Measurements from ENCODE around the gene ZNF627. TPM values are rescaled to one million over a fixed set of nuclear protein-coding genes. Genes with fewer than 3 reads are reported as not detected.

Gene ZNF627
- 10 to 100 TPM; 11.6 to 14.5 (median 12.9) TPM for total RNA-seq
- 1 to 10 TPM; 4.5 to 8.6 (median 8.1) TPM for polyA plus RNA-seq
- long read RNA-seq, donor 1, transcript ZNF627-201 (4 exons, 2,840 nt): major isoform, 8 of 8 reads
- long read RNA-seq, donor 1, partial matches to known transcripts: 0 of 8 reads
- long read RNA-seq, donor 1, other reads (novel, unspliced or antisense): 0 of 8 reads
- long read RNA-seq, donor 2, partial matches to known transcripts: 0 of 3 reads
- long read RNA-seq, donor 2, other reads (novel, unspliced or antisense): 0 of 3 reads

DNA sequence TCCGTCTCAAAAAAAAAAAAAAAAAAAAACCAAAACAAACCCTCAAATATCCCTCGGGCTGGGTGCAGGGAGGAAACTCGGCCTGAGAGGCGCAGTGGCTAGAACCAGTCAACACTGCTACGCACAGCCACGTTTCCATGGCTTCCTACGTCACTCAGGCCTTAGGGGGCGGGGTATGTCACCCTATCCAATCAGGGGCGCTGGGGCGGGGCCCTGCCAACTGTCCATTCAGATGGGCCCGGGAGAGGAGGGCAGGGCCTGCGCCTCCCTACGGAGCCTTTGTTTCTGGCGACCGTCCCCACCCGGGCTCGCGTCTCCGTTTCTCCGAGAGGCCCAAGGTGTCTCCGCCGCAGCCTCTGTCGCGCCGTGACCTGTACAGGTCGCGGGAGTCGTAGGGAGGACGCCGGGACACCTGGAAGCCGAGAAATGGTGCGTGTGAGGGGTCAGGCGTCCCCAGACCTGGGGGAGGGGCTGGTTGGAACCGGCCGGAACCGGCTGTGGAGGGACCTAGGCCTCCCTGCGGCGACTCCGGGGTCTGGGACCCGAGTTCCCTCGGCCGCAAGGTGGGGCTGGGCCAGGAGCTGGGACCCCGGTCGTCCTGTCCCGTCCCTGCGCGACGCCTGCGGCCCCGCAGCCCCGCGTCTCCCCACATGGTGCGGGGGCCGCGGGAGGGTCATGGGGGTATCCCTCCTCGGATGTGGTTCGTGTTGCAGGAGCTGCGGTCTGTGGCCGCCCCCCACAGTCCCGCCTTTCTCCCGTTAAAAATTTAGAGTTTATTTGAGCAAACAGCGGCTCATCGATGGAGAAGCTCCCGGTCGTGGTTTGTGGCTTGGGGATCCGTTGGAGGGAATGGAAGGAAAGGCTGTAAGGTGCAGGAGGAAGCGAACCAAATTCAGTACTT lies at the start of gene ZNF627:
Gene ZNF627, plus strand, starts transcription at position 282 of the 901 bp plus-strand sequence. Its CDS starts 145 bp downstream, at position 427.
- no peaks in the 10 kb centered on the region for H3K36me3 ChIP-seq
- no peaks in the 10 kb centered on the region for H3K27me3 ChIP-seq (replicated peaks in 1 of 7)
- H3K4me3 ChIP-seq: peak within 1 kb of the TSS; percentile 65 to 92 (median 82)
- peak within 1 kb of the TSS; percentile 77 to 95 (median 90) for H3K27ac ChIP-seq
- DNase-seq: peak; percentile 98
- peak; percentile 98 to 99 (median 98) for TF ChIP-seq POLR2AphosphoS5 (IDR thresholded peaks at IDR 0.05)
- TF ChIP-seq, protein P1, sequence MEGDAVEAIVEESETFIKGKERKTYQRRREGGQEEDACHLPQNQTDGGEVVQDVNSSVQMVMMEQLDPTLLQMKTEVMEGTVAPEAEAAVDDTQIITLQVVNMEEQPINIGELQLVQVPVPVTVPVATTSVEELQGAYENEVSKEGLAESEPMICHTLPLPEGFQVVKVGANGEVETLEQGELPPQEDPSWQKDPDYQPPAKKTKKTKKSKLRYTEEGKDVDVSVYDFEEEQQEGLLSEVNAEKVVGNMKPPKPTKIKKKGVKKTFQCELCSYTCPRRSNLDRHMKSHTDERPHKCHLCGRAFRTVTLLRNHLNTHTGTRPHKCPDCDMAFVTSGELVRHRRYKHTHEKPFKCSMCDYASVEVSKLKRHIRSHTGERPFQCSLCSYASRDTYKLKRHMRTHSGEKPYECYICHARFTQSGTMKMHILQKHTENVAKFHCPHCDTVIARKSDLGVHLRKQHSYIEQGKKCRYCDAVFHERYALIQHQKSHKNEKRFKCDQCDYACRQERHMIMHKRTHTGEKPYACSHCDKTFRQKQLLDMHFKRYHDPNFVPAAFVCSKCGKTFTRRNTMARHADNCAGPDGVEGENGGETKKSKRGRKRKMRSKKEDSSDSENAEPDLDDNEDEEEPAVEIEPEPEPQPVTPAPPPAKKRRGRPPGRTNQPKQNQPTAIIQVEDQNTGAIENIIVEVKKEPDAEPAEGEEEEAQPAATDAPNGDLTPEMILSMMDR (IDR thresholded peaks at IDR 0.05 in 8 of 11, conservative IDR thresholded peaks at IDR 0.05 in 3 of 11): peak in 10 of 11 experiments; percentile 33 to 80 (median 60)
- peak; percentile 65 to 91 (median 78) for TF ChIP-seq POLR2A (IDR thresholded peaks at IDR 0.05)
- H3K4me1 ChIP-seq: peaks cover 9 to 48% (median 18%) of the 10 kb centered on the region in 6 donors
- no peaks in the 10 kb centered on the region for H3K9me3 ChIP-seq
- WGBS, 5 donors: 0 to 1% (median 1%) methylated on average over 35 to 67 of the region's 67 CpGs
- intact Hi-C loops (cut with DNase I; ENCODE audit: low total_unique reads): no loop called here

DNA sequence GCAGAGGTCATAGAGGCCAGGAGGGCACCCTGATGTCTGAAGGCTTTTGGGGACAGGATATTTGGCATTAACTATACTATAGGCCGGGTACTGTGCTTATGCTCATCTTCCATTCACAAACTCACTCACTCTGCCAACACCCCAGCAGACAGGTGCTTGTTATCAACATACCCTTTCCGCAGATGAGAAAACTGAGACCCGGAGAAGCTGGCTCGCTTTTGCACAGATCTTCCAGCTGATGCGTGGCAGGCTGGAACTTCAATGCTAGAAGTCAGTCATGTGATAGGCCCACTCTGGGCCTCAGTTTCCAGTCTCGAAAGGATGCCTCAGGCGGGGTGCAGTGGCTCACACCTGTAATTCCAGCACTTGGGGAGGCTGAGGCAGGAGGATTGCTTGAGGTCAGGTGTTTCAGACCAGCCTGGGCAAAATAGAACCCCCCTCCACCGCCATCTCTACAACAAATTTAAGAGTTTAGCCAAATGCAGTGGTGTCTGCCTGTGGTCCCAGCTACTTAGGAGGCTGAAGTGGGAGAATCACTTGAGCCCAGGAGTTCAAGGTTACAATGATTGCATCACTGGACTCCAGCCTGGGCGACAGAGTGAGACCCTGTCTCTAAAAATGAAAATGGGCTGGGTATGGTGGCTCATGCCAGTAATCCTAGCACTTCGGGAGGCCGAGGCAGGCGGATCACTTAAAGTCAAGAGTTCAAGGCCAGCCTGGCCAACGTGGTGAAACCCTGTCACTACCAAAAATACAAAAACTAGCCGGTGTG lies 49.2 kb upstream of the ZNF627 start:
- intact Hi-C loops (cut with DNase I; ENCODE audit: low total_unique reads): no loop called here
- no peak for TF ChIP-seq POLR2A (IDR thresholded peaks at IDR 0.05)

DNA sequence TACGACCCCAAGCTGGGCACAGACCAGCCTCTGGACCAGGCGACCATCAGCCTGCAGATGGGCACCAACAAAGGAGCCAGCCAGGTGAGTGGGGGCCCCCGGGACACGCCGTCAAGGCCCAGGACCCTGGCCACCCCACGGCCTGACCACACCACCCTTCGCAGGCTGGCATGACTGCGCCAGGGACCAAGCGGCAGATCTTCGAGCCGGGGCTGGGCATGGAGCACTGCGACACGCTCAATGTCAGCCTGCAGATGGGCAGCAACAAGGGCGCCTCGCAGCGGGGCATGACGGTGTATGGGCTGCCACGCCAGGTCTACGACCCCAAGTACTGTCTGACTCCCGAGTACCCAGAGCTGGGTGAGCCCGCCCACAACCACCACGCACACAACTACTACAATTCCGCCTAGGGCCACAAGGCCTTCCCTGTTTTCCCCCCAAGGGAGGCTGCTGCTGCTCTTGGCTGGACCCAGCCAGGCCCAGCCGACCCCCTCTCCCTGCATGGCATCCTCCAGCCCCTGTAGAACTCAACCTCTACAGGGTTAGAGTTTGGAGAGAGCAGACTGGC lies 47.8 kb upstream of the ZNF627 start:
- Histone ChIP-seq H3K36me3 (peaks cover 0 to 34% (median 21%) of the 10 kb centered on the region in 6 donors), H3K27ac (no peak overlapping the region), H3K4me3 (no peak overlapping the region), H3K27me3 (replicated peaks in 1 of 7) (no peaks in the 10 kb centered on the region), H3K9me3 (no peaks in the 10 kb centered on the region), H3K4me1 (peaks cover 0 to 24% (median 6%) of the 10 kb centered on the region in 6 donors)
- WGBS, 5 donors: 89 to 95% (median 92%) methylated on average over 16 to 24 of the region's 24 CpGs
- DNase-seq: no peak
- TF ChIP-seq POLR2AphosphoS5 (IDR thresholded peaks at IDR 0.05): peak in 1 of 3 donors; percentile 14
- TF ChIP-seq POLR2A (IDR thresholded peaks at IDR 0.05): no peak
- intact Hi-C loops (cut with DNase I; ENCODE audit: low total_unique reads): no loop called here

More for the DNA sequence above, 49.2 kb upstream of the ZNF627 start:
- WGBS, 5 donors: 89 to 93% (median 90%) methylated on average over 14 of the region's 14 CpGs
- no peak overlapping the region for H3K4me3 ChIP-seq
- no peaks in the 10 kb centered on the region for H3K9me3 ChIP-seq
- H3K27ac ChIP-seq: no peak overlapping the region
- no peak for DNase-seq
- H3K4me1 ChIP-seq: peaks cover 0 to 13% (median 0%) of the 10 kb centered on the region in 6 donors
- H3K36me3 ChIP-seq: peaks cover 0 to 21% (median 9%) of the 10 kb centered on the region in 6 donors
- H3K27me3 ChIP-seq (replicated peaks in 1 of 7): peaks cover 0 to 4% (median 0%) of the 10 kb centered on the region in 7 donors

DNA sequence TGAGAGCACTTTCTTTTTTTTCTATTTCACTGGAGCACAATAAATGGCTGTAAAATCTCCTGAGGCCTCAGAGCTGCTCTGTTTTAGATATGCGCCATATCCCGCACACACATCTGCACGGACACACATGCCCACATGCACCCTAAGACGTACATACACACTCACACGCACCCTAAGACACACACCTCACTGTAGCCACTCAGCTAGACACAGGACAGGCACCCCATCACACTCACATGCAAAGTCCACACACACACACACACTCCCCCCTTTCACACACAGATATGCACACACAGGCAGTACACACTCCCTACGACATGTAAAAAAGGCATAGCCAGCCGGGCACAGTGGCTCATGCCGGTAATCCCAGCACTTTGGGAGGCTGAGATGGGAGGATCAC lies 47.0 kb upstream of the ZNF627 start:
- 91 to 96% (median 92%) methylated on average over 8 of the region's 8 CpGs for WGBS, 5 donors
- H3K27ac ChIP-seq: no peak overlapping the region
- peaks cover 0 to 42% (median 26%) of the 10 kb centered on the region in 6 donors for H3K36me3 ChIP-seq
- H3K4me1 ChIP-seq: peaks cover 0 to 28% (median 6%) of the 10 kb centered on the region in 6 donors
- intact Hi-C loops (cut with DNase I; ENCODE audit: low total_unique reads): no loop called here
- no peaks in the 10 kb centered on the region for H3K9me3 ChIP-seq
- TF ChIP-seq POLR2AphosphoS5 (IDR thresholded peaks at IDR 0.05) (no peak), POLR2A (IDR thresholded peaks at IDR 0.05) (no peak)
- TF ChIP-seq, protein P1 (IDR thresholded peaks at IDR 0.05 in 8 of 11, conservative IDR thresholded peaks at IDR 0.05 in 3 of 11): no peak
- no peak overlapping the region for H3K4me3 ChIP-seq
- no peaks in the 10 kb centered on the region for H3K27me3 ChIP-seq (replicated peaks in 1 of 7)
- DNase-seq: no peak

Data from spleen (tissue), 13 donors.